IPS-18c (cell line): Measurements from ENCODE around the gene MPZL1.

Source experiments
- H3K4me3 ChIP-seq: 2 replicates; pipeline ENCODE4 v1.7.0; 2013; ENCODE audit warnings: low read depth, mild to moderate bottlenecking, low read length, moderate library complexity; ENCODE audit not compliant: insufficient read depth
- H3K9me3 ChIP-seq: one replicate; pipeline ENCODE4 v1.6.1; 2013; ENCODE audit warnings: mild to moderate bottlenecking, low read length, moderate library complexity; ENCODE audit not compliant: control insufficient read depth, insufficient read depth

Gene MPZL1

GRCh38 chr1:167689567-167689920, 32.2 kb upstream of the MPZL1 start:
- H3K9me3 ChIP-seq: no peaks in the 10 kb centered on the region
- H3K4me3 ChIP-seq: no peak overlapping the region

GRCh38 chr1:167690053-167690452, 31.7 kb upstream of the MPZL1 start:
- Histone ChIP-seq H3K4me3 (no peak overlapping the region), H3K9me3 (no peaks in the 10 kb centered on the region)

- Histone ChIP-seq H3K4me3 (no peak overlapping the region), H3K9me3 (peaks cover 4% of the 10 kb centered on the region)
Observed at GRCh38 chr1:167693425-167694045, 28.2 kb upstream of the MPZL1 start.

- H3K9me3 ChIP-seq: peaks cover 4% of the 10 kb centered on the region
Observed at GRCh38 chr1:167694691-167695090, 27.1 kb upstream of the MPZL1 start.

GRCh38 chr1:167695147-167695546, 26.6 kb upstream of the MPZL1 start:
- H3K9me3 ChIP-seq: peaks cover 4% of the 10 kb centered on the region
- no peak overlapping the region for H3K4me3 ChIP-seq

More at GRCh38 chr1:167694691-167695090, 27.1 kb upstream of the MPZL1 start:
- no peak overlapping the region for H3K4me3 ChIP-seq

- Histone ChIP-seq H3K9me3 (peaks cover 4% of the 10 kb centered on the region), H3K4me3 (no peak overlapping the region)
Observed at GRCh38 chr1:167695756-167696561, 25.8 kb upstream of the MPZL1 start.

- H3K4me3 ChIP-seq: no peak overlapping the region
- peaks cover 6% of the 10 kb centered on the region for H3K9me3 ChIP-seq
Observed at GRCh38 chr1:167697667-167698141, 24.1 kb upstream of the MPZL1 start.

GRCh38 chr1:167698313-167698712, 23.5 kb upstream of the MPZL1 start:
- Histone ChIP-seq H3K9me3 (peaks cover 6% of the 10 kb centered on the region), H3K4me3 (no peak overlapping the region)

GRCh38 chr1:167701510-167701909, 20.3 kb upstream of the MPZL1 start:
- H3K4me3 ChIP-seq: no peak overlapping the region
- peaks cover 3% of the 10 kb centered on the region for H3K9me3 ChIP-seq

GRCh38 chr1:167703557-167703956, 18.2 kb upstream of the MPZL1 start:
- H3K4me3 ChIP-seq: no peak overlapping the region
- H3K9me3 ChIP-seq: peaks cover 2% of the 10 kb centered on the region

GRCh38 chr1:167704715-167705114, 17.1 kb upstream of the MPZL1 start:
- Histone ChIP-seq H3K9me3 (peaks cover 2% of the 10 kb centered on the region), H3K4me3 (no peak overlapping the region)

GRCh38 chr1:167705250-167705649, 16.5 kb upstream of the MPZL1 start:
- H3K9me3 ChIP-seq: peaks cover 2% of the 10 kb centered on the region
- H3K4me3 ChIP-seq: no peak overlapping the region

GRCh38 chr1:167706363-167706762, 15.4 kb upstream of the MPZL1 start:
- Histone ChIP-seq H3K4me3 (no peak overlapping the region), H3K9me3 (peaks cover 2% of the 10 kb centered on the region)

GRCh38 chr1:167706931-167707877, 14.6 kb upstream of the MPZL1 start:
- H3K9me3 ChIP-seq: no peaks in the 10 kb centered on the region
- no peak overlapping the region for H3K4me3 ChIP-seq

- no peaks in the 10 kb centered on the region for H3K9me3 ChIP-seq
- no peak overlapping the region for H3K4me3 ChIP-seq
Observed at GRCh38 chr1:167707942-167708341, 13.8 kb upstream of the MPZL1 start.

- no peak overlapping the region for H3K4me3 ChIP-seq
- no peaks in the 10 kb centered on the region for H3K9me3 ChIP-seq
Observed at GRCh38 chr1:167708940-167709389, 12.8 kb upstream of the MPZL1 start.

- no peak overlapping the region for H3K4me3 ChIP-seq
- no peaks in the 10 kb centered on the region for H3K9me3 ChIP-seq
Observed at GRCh38 chr1:167710836-167711235, 10.9 kb upstream of the MPZL1 start.
